HG03060 (cell line): Measurements from ENCODE around the gene SEPTIN11.
A peak's percentile ranks its signal among the peaks of the same experiment; 100 is the strongest.
"Not testable (repeated sequence)": the region's sequence is repeated elsewhere in the genome, so short reads cannot be mapped to it uniquely, and the experiment has no call there.

Source experiments
- ATAC-seq: cut with Tn5 transposase; IDR thresholded peaks from one replicate; pipeline ENCODE4 v1.9.1; 2021; ENCODE audit warnings: low read depth, moderate number of reproducible peaks; ENCODE audit not compliant: unreplicated experiment

SEPTIN11 gene

DNA sequence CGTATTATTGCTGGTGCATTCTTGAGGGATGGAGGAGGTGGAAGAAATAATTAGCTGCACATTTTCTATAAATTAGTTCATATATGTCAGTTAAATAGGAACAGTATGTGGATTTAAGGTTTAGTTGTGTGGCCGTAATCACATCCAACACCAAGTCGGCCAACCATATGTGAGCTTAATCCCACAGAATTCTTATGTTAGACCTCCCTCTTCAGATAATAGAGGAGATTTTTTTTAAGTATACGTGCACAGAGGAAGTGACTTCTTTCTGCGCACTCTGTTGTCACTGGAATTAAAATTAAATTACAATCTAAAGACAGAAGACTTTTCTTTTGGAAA is 2.1 kb downstream of the SEPTIN11 start:
- ATAC-seq, result no peak

DNA sequence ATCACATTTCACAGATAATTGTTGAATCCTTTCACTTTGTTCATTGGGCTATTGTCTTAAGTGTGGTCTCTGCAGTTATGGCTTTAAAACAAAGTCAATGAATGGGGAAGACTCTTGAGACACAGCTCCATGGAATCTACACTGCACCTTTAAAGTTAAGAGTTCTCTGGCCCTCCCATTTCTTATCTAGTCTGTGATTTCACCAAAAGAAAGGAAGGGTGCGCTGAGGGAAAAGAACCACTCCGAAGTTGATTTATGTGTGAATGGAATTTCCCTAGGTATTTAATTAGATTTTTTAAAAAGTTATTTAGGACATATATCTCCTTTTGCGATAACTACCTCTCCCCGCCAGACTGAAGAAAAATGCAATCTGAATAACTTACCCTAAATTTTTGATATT is 2.5 kb downstream of the SEPTIN11 start:
- no peak for ATAC-seq

DNA sequence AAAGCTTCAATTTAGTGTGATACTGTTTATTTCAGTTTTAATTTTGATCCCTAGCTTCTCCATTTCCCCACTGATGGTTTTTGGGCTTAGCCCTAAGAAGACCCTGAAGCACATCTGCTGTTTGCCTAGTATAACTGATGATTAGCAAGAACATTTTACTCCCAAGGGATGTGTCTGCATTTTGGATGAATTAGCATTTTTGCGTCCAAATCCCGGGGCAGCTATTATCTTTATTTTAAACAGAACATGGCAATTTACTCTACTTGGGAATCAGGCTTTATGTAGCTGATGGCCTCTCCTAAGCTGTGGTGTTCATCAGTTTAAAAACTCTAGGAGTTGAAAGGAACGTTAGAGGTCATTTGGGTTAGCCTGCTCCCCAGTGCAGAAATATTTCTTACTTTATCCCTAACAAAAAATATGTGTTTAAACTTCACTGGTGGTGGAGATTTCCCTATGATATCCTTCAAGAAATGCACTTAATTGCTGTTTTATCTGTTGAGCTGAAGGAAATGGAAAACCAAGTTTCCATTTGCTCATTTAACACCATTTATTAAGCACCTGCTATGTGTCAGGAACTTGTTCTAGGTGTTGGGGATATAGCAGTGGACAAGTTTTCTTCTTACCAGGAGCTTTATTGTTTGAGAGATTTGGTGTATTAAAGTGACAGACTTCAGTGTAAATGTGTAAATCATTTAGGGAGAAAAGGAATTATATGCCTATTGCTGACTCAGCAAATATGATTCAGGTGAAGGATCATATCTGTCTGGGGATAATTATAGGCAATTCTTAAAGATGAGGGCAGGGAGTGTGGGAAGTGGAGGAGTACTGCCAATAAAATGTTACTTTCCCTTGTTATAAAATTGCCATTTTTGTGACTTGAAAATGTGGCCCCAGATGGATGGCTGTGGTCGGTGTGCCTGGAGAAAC is 3.4 kb downstream of the SEPTIN11 start:
- no peak for ATAC-seq

DNA sequence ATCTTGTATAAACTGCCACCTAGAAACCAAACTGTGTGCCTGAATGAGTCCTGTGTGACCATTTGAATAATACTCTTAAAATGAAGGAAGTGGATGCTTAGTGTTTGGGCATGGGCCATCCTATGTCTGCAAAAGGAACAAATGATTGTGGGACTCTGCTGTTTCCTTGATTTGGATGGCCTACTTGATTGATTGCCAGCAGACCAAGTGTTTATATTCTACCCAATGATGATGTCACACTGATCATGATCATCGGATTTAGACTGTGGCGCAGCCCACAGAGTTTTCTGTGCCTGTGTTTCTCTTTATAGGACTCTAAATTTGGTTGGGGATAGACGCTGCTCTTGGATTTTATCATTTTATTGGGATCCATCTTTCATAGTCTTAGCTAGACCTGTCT is 4.4 kb downstream of the SEPTIN11 start:
- no peak for ATAC-seq

DNA sequence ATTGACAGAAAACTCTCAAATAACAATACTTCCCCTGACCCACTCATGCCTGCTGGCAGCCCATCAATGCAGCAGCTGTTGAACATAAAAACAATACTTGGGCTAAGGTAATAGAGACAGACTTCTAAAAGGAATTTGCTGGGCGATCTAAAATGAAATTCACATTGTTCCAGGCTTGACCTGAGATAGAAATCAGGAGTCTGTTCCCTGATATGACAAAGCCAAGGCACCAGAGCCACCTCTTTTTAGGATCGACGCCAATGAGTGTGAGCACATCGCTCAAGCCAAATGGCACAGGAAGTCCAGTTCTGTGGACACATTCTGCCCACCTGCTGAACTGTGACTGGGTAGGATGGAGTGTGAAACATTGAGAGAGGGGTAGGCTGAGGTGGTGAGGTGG is 4.9 kb downstream of the SEPTIN11 start:
- no peak for ATAC-seq

DNA sequence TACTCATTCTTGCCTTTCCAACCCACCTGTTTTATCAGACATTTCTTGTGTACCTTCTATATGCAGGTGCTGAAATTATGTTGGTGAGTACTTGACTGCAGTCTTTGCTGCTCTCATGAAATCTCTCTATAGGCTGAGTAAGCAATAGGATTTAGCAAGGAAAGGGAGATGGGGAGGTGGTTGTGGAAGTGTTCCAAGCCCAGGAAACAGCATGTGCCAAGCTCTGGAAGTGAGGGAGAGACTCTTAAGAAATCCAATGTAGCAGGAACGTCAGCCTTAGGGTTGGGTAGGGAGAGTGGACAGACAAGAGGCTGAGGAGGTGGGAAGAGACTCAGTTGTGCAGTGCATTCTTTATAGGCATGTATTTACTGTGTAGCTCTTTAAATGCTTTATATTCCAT is 5.6 kb downstream of the SEPTIN11 start:
- ATAC-seq, result no peak

DNA sequence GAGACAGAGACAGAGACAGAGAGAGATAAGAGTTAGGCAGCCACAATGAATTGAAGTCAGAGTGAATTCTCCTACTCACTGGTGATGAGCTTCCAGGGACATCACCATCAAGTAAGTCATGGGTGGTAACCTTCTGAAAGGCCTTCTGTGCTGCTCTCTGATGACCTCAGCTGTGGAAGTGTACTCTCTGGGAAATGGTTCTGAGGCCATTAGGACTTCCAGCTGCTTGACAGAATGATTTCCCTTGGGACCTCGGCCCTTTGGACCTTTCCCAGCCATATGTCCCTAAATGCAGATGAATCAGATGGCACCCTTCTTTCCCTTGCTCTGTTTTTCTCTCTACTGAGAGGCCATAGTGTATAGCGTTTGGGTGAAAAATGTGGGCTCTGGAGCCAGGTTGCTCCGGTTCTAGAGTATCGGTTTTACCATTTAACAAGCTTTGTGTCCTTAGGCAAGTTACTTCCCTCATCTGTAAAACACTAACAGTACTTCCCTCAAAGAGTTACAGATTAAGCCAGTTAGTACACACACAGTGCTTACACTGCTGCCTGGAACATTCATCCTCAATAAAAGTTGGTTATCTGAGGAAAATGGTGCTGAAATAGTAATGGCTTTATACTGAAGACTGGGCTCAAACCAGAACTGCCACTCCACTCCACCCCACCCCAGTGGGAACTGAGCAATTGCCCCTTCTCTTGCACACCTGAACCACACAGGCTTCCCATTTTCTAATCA is 7.6 kb downstream of the SEPTIN11 start:
- ATAC-seq, result no peak

DNA sequence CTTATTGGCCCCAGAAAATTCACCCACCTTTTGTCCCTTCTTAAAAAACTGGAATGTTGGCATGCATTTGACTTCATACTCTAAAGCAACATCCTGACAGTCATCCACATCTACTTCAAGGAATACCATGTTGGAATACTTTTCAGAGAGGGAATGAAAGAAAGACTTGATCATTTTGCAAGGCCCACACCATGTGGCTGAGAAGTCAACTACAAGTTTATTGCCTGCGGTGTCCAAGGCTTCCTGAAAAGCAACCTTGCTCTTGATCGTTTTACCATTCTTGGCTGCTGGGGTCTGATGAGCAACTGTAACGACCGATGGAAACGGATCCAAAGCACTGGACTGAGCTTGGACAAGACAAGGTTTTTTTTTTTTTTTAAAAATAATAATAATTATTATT is 9.3 kb downstream of the SEPTIN11 start:
- ATAC-seq, result no peak

DNA sequence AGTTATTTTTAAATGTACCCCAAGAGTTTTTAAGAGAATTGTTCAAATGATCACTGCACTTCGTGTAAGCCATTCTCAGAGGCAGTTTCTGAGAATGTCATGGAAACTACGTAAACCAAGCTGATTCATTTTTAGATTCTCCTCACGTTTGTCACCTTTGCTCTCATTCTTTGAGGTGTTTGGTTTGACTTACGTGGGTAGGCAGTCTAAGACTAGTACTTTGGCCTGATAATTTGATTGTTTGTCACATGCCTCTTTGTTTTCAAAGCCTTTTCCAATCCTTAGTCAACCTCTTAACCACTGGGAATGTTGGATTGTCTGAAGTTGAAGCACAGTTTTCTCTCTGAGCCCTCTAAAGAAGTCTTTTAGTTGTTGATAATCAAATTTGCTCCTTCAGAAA is 10.5 kb downstream of the SEPTIN11 start:
- ATAC-seq, result peak; percentile 79

DNA sequence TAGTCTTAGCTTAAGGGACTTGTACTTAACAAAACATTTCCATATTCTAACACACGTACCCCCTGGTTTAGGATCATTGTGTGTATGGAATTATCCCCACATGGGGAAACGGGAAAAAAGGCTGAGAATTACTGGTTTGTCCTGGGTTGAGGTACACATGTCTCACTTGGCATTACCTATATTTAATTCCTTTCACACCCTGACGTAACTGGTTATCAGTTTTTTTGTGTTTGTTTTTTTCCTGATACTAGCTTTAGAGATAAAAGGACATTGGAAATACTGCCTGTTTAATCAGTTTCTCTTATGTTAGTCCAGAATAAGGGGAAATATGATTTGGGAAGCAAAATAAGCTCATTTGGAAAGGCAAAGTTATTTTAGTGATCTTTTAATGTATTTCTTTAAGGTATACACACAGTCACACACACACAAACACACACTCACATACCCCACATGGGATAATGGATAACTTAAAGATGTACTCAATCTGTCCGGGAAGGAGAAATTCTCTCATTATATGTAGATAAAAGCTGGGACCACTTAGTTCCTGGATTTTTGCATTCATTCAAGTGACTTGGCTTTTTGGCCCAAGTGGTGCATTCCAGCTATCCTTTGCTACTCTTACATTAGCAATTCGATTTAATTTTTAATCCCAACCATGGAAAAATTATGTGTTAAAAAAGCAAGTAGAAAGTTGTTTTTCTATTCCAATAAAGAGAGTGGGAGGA is 13.0 kb downstream of the SEPTIN11 start:
- no peak for ATAC-seq

DNA sequence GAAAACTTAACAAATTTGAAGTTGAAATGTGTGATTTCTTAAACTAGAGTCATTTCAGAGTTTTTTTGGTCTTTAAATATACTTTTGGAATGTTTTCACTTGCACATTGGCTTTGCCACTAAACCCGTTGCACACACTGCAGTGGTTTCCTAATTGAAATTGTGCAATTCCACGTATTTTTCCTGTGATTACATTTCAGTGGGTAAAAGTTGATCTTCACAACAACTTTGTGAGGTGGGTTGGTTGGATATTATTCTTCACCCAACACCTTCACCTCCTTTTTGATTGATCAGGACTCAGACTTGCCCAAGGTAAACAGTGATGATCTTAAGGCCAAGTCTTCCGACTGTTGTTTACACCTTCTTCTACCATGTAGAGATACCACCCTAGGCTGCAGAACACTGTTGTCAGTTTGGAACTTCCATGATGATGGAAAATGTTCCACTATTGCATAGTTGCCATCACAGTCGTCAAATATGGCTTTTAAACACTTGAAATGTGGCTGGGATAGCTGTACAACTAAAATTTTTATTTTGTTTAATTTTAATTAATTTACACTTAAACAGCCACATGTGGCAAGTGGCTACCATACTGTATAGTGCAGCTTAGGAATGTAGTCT is 13.7 kb downstream of the SEPTIN11 start:
- ATAC-seq, result no peak

DNA sequence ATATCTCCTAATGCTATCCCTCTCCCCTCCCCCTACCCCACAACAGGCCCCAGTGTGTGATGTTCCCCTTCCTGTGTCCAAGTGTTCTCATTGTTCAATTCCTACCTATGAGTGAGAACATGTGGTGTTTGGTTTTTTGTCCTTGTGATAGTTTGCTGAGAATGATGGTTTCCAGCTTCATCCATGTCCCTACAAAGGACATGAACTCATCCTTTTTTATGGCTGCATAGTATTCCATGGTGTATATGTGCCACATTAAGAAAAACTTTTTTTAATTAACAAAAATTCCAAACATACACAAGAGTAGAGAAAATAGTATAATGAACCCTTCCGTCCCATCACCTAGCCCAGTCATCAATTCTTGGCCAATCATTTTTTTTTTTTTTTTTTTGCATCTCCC is 14.4 kb downstream of the SEPTIN11 start:
- ATAC-seq, result not testable (repeated sequence)

DNA sequence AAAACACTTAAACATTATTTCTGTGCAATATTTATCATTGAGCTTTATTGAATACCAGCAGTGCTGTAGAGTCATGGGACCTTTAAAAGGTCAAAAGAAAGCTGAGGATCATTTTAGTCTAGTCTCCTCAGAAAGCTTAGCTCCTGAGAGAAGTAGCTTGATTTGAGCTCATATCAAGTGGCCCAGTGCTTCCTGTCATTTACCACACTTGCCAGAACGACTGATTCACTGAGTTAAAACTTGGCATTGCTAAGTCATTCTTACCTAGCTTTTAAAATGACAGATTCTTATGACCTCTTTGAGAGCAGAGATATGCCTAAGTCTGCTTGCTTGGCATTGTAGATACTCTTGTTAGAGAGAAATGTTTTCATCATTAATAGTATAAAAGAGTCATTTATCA is 15.2 kb downstream of the SEPTIN11 start:
- ATAC-seq, result no peak

DNA sequence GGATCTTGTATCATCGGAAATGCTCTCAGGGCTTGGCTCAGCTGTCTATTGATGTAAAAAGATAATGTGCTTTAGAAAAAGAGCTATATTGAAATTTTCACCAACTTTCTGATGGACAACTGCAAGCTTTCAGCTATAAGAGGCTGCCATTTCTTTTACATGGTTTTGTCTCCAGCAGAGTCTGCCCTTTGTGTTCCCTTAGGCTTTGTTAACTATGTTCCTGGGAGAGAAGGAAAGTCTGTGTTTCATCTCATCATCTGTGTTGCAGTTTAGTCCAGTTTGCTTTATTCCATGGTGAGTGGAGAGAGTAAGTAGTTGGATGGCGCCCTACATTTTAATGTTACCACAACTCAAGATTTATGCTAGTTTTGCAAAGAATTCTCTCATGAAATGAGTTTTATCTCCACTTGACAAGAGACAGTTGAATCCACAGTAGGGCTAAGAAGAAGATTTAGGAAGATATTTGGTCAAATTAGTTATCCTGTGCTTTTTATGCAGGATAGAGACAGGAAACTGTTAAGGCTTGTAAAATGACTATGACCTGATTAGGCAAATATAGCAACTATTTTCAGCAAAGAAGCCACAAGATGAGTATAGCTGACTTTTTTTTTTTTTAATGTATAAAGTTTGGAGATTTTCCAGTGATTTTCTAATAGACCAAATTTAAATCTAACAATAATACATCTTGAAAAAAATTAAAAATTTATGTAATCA is 16.5 kb downstream of the SEPTIN11 start:
- ATAC-seq, result no peak

DNA sequence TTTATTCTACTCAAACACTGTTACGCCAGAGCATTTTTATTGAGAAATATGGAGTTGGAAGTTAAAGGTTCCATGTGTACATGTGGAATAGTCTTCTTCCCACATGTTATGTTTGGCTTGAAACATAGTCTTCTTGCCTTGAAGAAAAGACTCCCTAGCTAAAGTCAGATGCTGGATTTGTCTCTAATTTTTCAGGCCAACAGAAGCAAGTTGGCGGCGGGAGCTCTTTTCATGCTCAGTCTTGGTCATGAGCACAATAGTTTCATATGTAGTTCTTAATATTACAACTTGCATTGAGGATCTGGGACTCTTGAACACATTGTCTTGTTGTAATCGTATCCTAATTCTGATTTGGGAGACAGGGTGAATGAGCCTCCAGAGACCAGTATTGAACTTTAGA is 19.4 kb downstream of the SEPTIN11 start:
- ATAC-seq, result no peak

DNA sequence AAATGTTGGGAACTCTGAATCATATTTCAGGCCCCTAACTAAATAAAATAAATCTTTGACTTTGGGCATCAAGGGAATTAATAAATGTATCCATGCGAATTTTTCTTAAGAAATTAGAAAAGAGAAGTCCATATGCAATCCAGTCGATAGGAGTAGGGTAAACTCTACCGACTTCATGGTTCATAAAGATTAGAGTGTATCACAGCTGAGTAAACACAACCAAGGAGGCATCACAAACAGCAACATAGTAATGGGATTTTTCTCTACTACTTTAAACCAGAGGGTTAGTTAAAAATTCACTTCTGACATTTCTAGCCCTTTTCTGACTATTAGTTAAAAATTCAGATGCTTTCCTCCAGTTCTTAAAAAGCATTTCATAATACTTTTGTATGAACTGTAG is 19.9 kb downstream of the SEPTIN11 start:
- ATAC-seq, result no peak

DNA sequence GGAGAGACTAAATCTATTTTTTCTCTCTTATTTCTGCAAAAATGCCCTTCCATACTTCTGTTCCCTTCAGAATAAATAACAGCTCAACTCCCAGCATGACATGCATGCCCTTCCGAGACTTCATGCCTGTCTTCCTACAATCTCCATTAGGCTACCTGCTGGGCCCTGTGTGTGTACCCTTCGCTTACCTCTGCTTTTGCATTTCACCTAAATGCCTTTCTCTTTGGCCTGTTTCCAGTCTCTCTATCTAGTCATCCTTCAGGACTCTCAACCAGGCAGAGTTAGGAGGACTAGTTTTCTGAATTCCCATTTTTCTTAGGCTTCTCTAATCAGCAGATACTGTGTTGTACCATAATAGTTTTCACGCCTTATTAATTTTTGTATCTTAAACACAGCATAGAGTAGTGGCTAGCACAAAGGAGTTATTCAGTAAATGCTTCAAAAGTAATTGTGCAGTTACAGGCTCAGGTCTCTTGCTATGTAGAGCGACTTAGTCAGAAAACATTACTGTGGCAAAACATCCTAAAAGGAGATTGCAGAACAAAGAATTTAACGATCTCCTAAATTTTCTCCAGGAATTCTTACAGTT is 20.5 kb downstream of the SEPTIN11 start:
- no peak for ATAC-seq

DNA sequence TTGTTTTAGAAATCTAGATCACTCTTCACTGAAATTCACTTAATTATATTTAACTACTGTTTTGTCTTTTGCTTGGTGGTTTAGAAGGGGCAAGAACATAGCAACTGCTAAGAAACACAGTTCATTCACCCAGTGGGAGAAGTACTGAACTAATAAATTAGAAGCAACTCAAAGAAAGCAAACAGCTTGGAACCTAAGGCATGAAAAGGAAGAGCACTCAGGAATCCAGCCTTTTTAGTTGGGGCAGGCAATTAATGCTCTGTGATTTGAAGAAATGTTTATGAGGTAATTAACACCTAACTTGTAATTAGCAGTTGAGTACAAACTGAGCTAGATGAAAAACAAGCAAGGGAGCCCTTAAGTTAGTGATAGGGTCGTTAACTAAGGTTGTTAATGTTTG is 22.8 kb downstream of the SEPTIN11 start:
- no peak for ATAC-seq

DNA sequence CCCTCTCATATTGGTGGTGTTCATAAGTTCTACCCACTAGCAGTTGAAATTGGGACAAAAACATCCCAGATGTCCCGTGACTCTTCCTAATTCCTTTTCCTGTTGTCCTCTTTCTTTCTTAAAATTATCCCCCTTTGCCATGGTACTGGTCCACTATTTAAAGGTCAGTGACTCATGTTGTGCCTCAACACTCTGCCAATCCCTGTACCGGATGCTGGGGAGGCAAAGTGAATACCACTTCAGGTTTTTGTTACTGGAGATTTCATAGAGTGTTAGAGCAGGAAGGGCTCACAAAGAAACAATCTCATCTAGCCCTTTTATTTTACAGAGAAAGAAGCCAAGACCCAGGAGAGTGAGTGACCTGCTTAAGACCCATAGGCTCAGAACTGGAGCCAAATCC is 24.6 kb downstream of the SEPTIN11 start:
- no peak for ATAC-seq

DNA sequence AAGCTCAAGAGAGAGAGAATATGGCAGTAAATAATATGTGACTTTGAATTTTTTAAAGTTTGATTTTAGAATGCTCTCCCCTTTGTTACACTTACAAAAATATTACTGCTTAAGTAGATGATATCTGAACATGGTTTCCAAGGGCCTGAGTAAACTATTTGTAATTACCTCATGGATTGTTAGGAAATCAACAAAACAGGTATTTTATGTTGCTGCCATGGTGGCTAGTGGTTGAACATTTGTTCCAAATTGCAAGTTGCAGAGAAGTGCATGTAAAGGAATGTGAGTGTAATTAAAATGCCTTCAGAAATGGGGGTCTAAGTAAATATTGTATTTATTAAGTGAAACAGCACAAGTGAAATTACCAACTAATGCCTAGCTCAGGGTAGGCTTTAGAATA is 27.6 kb downstream of the SEPTIN11 start:
- no peak for ATAC-seq
